Measurements from ENCODE around the gene MUC6. TPM values are rescaled to one million over a fixed set of nuclear protein-coding genes. Genes with fewer than 3 reads are reported as not detected.

The MUC6 gene, protein sequence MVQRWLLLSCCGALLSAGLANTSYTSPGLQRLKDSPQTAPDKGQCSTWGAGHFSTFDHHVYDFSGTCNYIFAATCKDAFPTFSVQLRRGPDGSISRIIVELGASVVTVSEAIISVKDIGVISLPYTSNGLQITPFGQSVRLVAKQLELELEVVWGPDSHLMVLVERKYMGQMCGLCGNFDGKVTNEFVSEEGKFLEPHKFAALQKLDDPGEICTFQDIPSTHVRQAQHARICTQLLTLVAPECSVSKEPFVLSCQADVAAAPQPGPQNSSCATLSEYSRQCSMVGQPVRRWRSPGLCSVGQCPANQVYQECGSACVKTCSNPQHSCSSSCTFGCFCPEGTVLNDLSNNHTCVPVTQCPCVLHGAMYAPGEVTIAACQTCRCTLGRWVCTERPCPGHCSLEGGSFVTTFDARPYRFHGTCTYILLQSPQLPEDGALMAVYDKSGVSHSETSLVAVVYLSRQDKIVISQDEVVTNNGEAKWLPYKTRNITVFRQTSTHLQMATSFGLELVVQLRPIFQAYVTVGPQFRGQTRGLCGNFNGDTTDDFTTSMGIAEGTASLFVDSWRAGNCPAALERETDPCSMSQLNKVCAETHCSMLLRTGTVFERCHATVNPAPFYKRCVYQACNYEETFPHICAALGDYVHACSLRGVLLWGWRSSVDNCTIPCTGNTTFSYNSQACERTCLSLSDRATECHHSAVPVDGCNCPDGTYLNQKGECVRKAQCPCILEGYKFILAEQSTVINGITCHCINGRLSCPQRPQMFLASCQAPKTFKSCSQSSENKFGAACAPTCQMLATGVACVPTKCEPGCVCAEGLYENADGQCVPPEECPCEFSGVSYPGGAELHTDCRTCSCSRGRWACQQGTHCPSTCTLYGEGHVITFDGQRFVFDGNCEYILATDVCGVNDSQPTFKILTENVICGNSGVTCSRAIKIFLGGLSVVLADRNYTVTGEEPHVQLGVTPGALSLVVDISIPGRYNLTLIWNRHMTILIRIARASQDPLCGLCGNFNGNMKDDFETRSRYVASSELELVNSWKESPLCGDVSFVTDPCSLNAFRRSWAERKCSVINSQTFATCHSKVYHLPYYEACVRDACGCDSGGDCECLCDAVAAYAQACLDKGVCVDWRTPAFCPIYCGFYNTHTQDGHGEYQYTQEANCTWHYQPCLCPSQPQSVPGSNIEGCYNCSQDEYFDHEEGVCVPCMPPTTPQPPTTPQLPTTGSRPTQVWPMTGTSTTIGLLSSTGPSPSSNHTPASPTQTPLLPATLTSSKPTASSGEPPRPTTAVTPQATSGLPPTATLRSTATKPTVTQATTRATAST (N-terminal part only)
- not detected in 2 replicates for total RNA-seq (2014; rRNA removed; shearing (Covaris generic))

- Histone ChIP-seq H3K4me1 (replicated peaks) (no peaks in the 10 kb centered on the region), H3K27ac (no peak within 1 kb of the TSS), H3K36me3 (no peaks in the 10 kb centered on the region), H3K9me3 (replicated peaks) (no peaks in the 10 kb centered on the region), H3K27me3 (replicated peaks) (no peaks in the 10 kb centered on the region), H3K4me3 (no peak within 1 kb of the TSS)
- DNase-seq (ENCODE audit: low read depth in 1 of 2, low spot score in 2 of 2): no peak
Measured at GRCh38 chr11:1036303-1036923, at the start of gene MUC6. Gene MUC6, minus strand, starts transcription at chr11:1036718. Its CDS starts 63 bp downstream, at chr11:1036655.

GRCh38 chr11:1085440-1086170 is 49.1 kb upstream of the MUC6 start:
- Histone ChIP-seq H3K9me3 (replicated peaks) (no peaks in the 10 kb centered on the region), H3K27me3 (replicated peaks) (no peaks in the 10 kb centered on the region)

DNA sequence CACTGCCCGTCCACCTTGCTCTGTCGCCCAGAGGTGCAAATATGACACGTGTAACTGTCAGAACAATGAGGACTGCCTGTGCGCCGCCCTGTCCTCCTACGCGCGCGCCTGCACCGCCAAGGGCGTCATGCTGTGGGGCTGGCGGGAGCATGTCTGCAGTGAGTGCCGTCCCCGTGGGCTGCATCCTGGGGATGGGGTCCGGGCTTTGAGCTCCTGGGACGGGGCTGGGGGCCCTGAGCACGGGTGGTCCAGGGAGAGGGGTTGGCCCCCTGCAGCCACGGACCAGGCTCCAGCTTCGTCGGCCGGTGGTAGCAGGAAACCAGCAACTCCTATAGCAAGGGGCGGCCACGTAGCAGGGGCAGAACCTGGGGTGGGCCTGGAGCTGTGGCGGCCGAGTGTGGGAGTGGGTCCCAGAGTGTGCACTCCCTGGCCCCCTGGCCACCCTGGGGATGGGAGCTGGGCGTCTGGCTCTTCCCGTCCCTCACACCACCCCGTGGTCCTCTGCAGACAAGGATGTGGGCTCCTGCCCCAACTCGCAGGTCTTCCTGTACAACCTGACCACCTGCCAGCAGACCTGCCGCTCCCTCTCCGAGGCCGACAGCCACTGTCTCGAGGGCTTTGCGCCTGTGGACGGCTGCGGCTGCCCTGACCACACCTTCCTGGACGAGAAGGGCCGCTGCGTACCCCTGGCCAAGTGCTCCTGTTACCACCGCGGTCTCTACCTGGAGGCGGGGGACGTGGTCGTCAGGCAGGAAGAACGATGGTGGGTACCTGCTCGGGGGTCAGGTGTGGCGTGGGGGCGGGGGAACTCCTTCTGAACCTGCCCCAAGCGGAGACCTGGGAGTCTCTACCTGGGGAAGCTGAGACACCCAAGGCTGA is 48.3 kb upstream of the MUC6 start:
- no peak for DNase-seq (ENCODE audit: low read depth in 1 of 2, low spot score in 2 of 2)
- Histone ChIP-seq H3K9me3 (replicated peaks) (no peaks in the 10 kb centered on the region), H3K4me3 (no peak overlapping the region), H3K36me3 (no peaks in the 10 kb centered on the region), H3K27ac (no peak overlapping the region), H3K27me3 (replicated peaks) (no peaks in the 10 kb centered on the region), H3K4me1 (replicated peaks) (no peaks in the 10 kb centered on the region)

More at GRCh38 chr11:1085440-1086170, 49.1 kb upstream of the MUC6 start:
- no peak overlapping the region for H3K27ac ChIP-seq
- H3K4me1 ChIP-seq (replicated peaks): no peaks in the 10 kb centered on the region
- H3K36me3 ChIP-seq: no peaks in the 10 kb centered on the region
- DNase-seq (ENCODE audit: low read depth in 1 of 2, low spot score in 2 of 2): no peak
- no peak overlapping the region for H3K4me3 ChIP-seq

DNA sequence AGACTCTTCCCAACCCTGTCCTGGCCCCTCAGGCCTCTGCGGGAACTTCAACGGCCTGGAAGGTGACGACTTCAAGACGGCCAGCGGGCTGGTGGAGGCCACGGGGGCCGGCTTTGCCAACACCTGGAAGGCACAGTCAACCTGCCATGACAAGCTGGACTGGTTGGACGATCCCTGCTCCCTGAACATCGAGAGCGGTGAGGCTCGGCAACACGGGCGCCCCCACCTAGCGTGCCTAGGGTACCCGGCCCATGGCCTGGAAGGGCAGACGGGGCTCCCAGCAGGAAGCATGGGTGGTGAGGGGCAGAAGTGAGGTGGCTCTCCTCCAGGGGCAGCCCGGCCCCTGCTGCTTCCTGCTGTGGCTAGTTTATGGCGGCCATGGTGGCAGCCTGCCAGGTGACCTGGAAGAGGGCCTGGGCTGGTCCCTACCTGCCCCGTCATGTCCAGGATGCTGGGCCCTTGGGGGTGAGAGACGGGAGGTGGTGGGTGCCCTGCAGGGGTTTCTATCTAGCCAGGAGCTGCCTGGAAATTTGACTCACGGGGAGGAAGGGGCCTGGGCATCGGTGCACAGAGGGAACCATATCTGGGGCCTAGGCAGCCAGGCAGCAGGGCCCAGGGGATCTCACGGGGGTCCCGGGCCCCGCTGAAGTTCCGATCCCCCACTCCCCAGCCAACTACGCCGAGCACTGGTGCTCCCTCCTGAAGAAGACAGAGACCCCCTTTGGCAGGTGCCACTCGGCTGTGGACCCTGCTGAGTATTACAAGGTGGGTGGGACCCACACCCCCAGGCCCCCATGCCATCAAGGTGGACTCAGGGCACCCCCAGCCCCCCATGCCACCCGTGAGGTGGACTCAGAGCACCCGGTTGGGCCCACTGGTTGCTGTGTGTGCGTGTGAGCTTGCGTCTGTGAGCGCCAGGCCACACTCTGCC is 47.4 kb upstream of the MUC6 start:
- no peaks in the 10 kb centered on the region for H3K9me3 ChIP-seq (replicated peaks)
- H3K4me1 ChIP-seq (replicated peaks): no peaks in the 10 kb centered on the region
- no peaks in the 10 kb centered on the region for H3K27me3 ChIP-seq (replicated peaks)
- no peak overlapping the region for H3K4me3 ChIP-seq
- DNase-seq (ENCODE audit: low read depth in 1 of 2, low spot score in 2 of 2): no peak
- no peaks in the 10 kb centered on the region for H3K36me3 ChIP-seq
- no peak overlapping the region for H3K27ac ChIP-seq

- Histone ChIP-seq H3K27me3 (replicated peaks) (no peaks in the 10 kb centered on the region), H3K9me3 (replicated peaks) (no peaks in the 10 kb centered on the region), H3K27ac (no peak overlapping the region), H3K4me1 (replicated peaks) (no peaks in the 10 kb centered on the region), H3K36me3 (no peaks in the 10 kb centered on the region), H3K4me3 (no peak overlapping the region)
- DNase-seq (ENCODE audit: low read depth in 1 of 2, low spot score in 2 of 2): no peak
Measured at GRCh38 chr11:1082728-1083620, 46.5 kb upstream of the MUC6 start.

GRCh38 chr11:1082346-1082727 is 45.8 kb upstream of the MUC6 start:
- no peak for DNase-seq (ENCODE audit: low read depth in 1 of 2, low spot score in 2 of 2)
- Histone ChIP-seq H3K4me1 (replicated peaks) (no peaks in the 10 kb centered on the region), H3K27ac (no peak overlapping the region), H3K9me3 (replicated peaks) (no peaks in the 10 kb centered on the region), H3K4me3 (no peak overlapping the region), H3K27me3 (replicated peaks) (no peaks in the 10 kb centered on the region), H3K36me3 (no peaks in the 10 kb centered on the region)

DNA sequence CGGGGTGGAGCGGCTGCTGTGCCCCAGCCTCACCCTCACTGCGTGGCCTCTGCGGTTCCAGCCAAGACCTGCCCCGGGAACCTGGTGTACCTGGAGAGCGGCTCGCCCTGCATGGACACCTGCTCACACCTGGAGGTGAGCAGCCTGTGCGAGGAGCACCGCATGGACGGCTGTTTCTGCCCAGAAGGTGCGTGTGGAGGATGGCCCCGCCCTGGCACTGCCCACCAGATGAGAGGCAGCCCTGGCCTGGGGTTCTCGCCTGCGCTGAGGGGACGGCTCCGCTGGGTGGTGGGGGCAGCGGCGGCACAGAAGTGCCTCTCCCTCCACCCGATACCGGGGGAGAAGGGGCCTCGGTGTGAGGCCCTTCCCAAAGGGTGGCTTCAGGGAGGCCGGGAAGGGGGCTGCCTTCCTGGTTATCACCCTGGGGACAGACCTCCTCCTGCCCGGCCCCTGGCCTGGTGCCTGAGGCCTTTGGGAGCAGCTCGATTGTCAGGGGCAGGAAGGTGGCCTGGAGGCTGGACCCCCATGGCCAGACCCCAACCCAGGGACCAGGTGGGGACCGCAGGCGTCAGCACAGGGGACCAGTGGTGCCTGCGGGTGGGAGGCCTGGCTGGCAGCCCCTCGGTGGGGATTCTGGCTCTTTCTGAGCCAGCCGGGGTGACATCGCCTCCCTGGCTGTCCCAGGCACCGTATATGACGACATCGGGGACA is 45.2 kb upstream of the MUC6 start:
- Histone ChIP-seq H3K27me3 (replicated peaks) (no peaks in the 10 kb centered on the region), H3K36me3 (no peaks in the 10 kb centered on the region), H3K27ac (no peak overlapping the region), H3K4me3 (no peak overlapping the region), H3K4me1 (replicated peaks) (no peaks in the 10 kb centered on the region), H3K9me3 (replicated peaks) (no peaks in the 10 kb centered on the region)
- DNase-seq (ENCODE audit: low read depth in 1 of 2, low spot score in 2 of 2): no peak

DNA sequence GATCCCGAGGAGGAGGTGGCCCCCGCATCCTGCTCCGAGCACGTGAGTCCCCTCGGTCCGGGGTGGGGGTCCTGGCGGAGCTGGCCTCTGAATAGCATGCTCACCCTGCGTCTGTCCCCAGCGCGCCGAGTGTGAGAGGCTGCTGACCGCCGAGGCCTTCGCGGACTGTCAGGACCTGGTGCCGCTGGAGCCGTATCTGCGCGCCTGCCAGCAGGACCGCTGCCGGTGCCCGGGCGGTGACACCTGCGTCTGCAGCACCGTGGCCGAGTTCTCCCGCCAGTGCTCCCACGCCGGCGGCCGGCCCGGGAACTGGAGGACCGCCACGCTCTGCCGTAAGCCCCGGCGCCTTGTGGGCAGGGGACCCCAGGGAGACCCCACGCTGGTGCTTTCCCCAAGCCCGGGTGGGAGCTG is 41.7 kb upstream of the MUC6 start:
- Histone ChIP-seq H3K4me3 (no peak overlapping the region), H3K4me1 (replicated peaks) (peaks cover 8% of the 10 kb centered on the region), H3K27ac (no peak overlapping the region), H3K36me3 (no peaks in the 10 kb centered on the region), H3K27me3 (replicated peaks) (no peaks in the 10 kb centered on the region), H3K9me3 (replicated peaks) (no peaks in the 10 kb centered on the region)
- no peak for DNase-seq (ENCODE audit: low read depth in 1 of 2, low spot score in 2 of 2)

DNA sequence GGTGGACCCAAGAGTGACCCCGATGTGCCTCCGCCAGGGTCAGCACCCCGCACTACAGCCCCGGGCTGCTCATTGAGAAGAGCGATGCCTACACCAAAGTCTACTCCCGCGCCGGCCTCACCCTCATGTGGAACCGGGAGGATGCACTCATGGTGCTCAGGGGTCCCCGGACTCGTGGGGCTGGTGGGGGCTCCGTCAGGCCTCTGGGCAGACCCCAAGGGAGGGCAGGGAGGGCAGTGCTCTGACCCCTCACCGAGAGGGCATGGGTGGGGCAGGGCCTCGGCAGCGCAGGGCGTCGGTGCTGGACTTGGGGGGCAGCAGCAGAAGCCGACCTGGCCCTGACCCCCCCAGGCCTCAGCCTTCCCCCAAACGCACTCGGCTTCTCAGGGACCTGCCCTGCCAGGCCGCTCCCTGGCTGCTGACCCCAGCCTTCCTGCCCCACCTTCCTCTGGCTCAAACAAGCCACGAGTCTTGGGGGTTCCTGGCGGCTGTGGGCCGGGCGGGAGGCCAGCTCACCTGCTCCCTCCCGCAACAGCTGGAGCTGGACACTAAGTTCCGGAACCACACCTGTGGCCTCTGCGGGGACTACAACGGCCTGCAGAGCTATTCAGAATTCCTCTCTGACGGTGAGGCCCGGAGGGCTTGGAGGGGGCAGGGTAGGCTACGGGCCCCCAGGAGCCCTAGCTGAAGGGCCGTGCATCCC is 41.0 kb upstream of the MUC6 start:
- H3K27ac ChIP-seq: no peak overlapping the region
- no peaks in the 10 kb centered on the region for H3K36me3 ChIP-seq
- DNase-seq (ENCODE audit: low read depth in 1 of 2, low spot score in 2 of 2): no peak
- H3K4me3 ChIP-seq: no peak overlapping the region
- no peaks in the 10 kb centered on the region for H3K9me3 ChIP-seq (replicated peaks)
- peaks cover 14% of the 10 kb centered on the region for H3K4me1 ChIP-seq (replicated peaks)
- H3K27me3 ChIP-seq (replicated peaks): no peaks in the 10 kb centered on the region

GRCh38 chr11:1077033-1077416 is 40.5 kb upstream of the MUC6 start:
- Histone ChIP-seq H3K36me3 (no peaks in the 10 kb centered on the region), H3K4me1 (replicated peaks) (peaks cover 20% of the 10 kb centered on the region), H3K27ac (no peak overlapping the region), H3K9me3 (replicated peaks) (no peaks in the 10 kb centered on the region), H3K4me3 (no peak overlapping the region), H3K27me3 (replicated peaks) (no peaks in the 10 kb centered on the region)
- no peak for DNase-seq (ENCODE audit: low read depth in 1 of 2, low spot score in 2 of 2)

All from SJSA1 (cell line).